K562 (cell line): ENCODE results near the gene APEX2. TPM values are rescaled to one million over a fixed set of nuclear protein-coding genes. Genes with fewer than 3 reads are reported as not detected.

Experiments
- BMI1 ChIP-seq: fragments of 150-350 bp; IDR thresholded peaks from 2 replicates; pipeline ENCODE4 v1.6.1; 2014; ENCODE audit warnings: low read length
- C11orf30 ChIP-seq: fragments of 450-650 bp; IDR thresholded peaks from 2 replicates; pipeline ENCODE4 v1.6.1; 2016; ENCODE audit warnings: low read depth, mild to moderate bottlenecking
- FOXA3 ChIP-seq, 2 experiments: fragments of 450-650 bp in 1 of 2; sonication (generic) in 1 of 2; formaldehyde crosslinking; IDR thresholded peaks in 1 of 2; conservative IDR thresholded peaks in 1 of 2; 2 replicates each; pipeline versions ENCODE4 v1.4.0 to v1.8.0; 2020 to 2022; ENCODE audit warnings: mild to moderate bottlenecking in 2 of 2, missing genetic modification reagents in 1 of 2
- HCFC1 ChIP-seq: IDR thresholded peaks from 2 replicates; pipeline ENCODE4 v1.6.1; 2012; ENCODE audit warnings: low read depth, low read length, improper control_type of control experiment
- MBD2 ChIP-seq: sonication (generic); IDR thresholded peaks from 2 replicates; pipeline ENCODE4 v1.6.1; 2016; ENCODE audit warnings: low read depth, borderline replicate concordance
- MTA3 ChIP-seq: fragments of 450-650 bp; formaldehyde crosslinking; IDR thresholded peaks from 2 replicates; pipeline ENCODE4 v1.6.1; 2017; ENCODE audit warnings: mild to moderate bottlenecking, borderline replicate concordance
- NFIX ChIP-seq: fragments of 250-450 bp; sonication (Bioruptor Pico); IDR thresholded peaks from 2 replicates; pipeline ENCODE4 v1.4.0; 2020; ENCODE audit warnings: low read depth, mild to moderate bottlenecking, moderate library complexity
- NR1H2 ChIP-seq: sonication (generic); formaldehyde crosslinking; IDR thresholded peaks from 2 replicates; pipeline ENCODE4 v1.4.0; 2020; ENCODE audit warnings: mild to moderate bottlenecking, missing genetic modification reagents
- SLC30A9 ChIP-seq: fragments of 250-450 bp; sonication (Bioruptor Pico); IDR thresholded peaks from 2 replicates; pipeline ENCODE4 v1.8.0; 2022; ENCODE audit warnings: mild to moderate bottlenecking, moderate library complexity
- SMAD3 ChIP-seq: fragments of 450-650 bp; formaldehyde crosslinking; conservative IDR thresholded peaks from 2 replicates; pipeline ENCODE4 v1.4.0; 2020; ENCODE audit warnings: mild to moderate bottlenecking
- TEAD4 ChIP-seq, 2 experiments: sonication (generic) in 1 of 2; formaldehyde crosslinking in 1 of 2; IDR thresholded peaks; 2 replicates each; pipeline versions ENCODE4 v1.6.1 to v1.8.0; 2012 to 2022; ENCODE audit warnings: borderline replicate concordance in 1 of 2, inconsistent platforms in 1 of 2, low read length in 1 of 2, mild to moderate bottlenecking in 1 of 2, missing genetic modification reagents in 1 of 2
- USF1 ChIP-seq: sonication (generic); formaldehyde crosslinking; IDR thresholded peaks from 2 replicates; pipeline ENCODE4 v1.9.0; 2022; ENCODE audit warnings: mild to moderate bottlenecking, missing genetic modification reagents
- WHSC1 ChIP-seq: IDR thresholded peaks from one replicate; pipeline ENCODE4 v1.6.1; 2012; ENCODE audit warnings: low read length, control low read depth, inconsistent platforms
- ZBTB8A ChIP-seq: fragments of 450-650 bp; IDR thresholded peaks from 2 replicates; pipeline ENCODE4 v1.6.1; 2018; ENCODE audit warnings: mild to moderate bottlenecking, moderate library complexity; ENCODE audit not compliant: partially characterized antibody
- ZFX ChIP-seq: sonication (generic); formaldehyde crosslinking; IDR thresholded peaks from 2 replicates; pipeline ENCODE4 v1.8.0; 2022; ENCODE audit warnings: mild to moderate bottlenecking, missing genetic modification reagents, moderate library complexity
- ZHX1 ChIP-seq: fragments of 150-350 bp; conservative IDR thresholded peaks from 2 replicates; pipeline ENCODE4 v1.6.1; 2014; ENCODE audit warnings: low read length
- ZNF766 ChIP-seq: fragments of 200-800 bp; sonication (Bioruptor generic); conservative IDR thresholded peaks from 2 replicates; pipeline ENCODE4 v1.6.1; 2016; ENCODE audit warnings: missing genetic modification characterization, missing compliant biosample characterization
- polyA plus RNA-seq, 8 experiments: library from polyadenylated mRNA; depleted of rRNA in 4 of 8; stranded (reverse) in 5 of 8; unstranded in 3 of 8; fragments of >200 nt; fragmentation: Nextera tagmentation in 2 of 8; fragmentation: Illumina TruSeq in 1 of 8; extraction: Ambion mirVana in 2 of 8; extraction: Trizol in 1 of 8; gene quantifications; 2 replicates each; pipeline versions ENCODE4 v1.2.1 to v1.2.3, GENCODE V29; 2011 to 2014; ENCODE audit warnings: inconsistent platforms in 1 of 8, missing spikeins in 1 of 8
- total RNA-seq, 7 experiments: library from RNA; depleted of rRNA in 6 of 7; stranded (reverse); fragments of >200 nt in 6 of 7; fragmentation: Illumina TruSeq in 2 of 7; extraction: Trizol in 2 of 7; gene quantifications; 2 replicates each; pipeline versions ENCODE4 v1.2.1 to v1.2.3, GENCODE V29; 2011 to 2021; ENCODE audit warnings: low replicate concordance in 1 of 7
- TF ChIP-seq, protein P1 (sequence below): fragments of 150-350 bp; IDR thresholded peaks from 2 replicates; pipeline ENCODE4 v1.6.1; 2014; ENCODE audit warnings: low read depth, mild to moderate bottlenecking, low read length, borderline replicate concordance
- TF ChIP-seq, protein P2 (sequence below): fragments of 450-650 bp; formaldehyde crosslinking; IDR thresholded peaks from 2 replicates; pipeline ENCODE4 v1.4.0; 2020; ENCODE audit warnings: mild to moderate bottlenecking, mixed read lengths

The APEX2 gene
- total and polyA plus RNA-seq, 9 of the 15 experiments (the other 6 are each of a cell fraction or from before 2014, with no cell fraction given): 9.4 to 34.2 (median 25.9) TPM

GRCh38 chrX:55028040-55028439 lies 27.9 kb downstream of the APEX2 start (continued):
- TF ChIP-seq, protein P1, sequence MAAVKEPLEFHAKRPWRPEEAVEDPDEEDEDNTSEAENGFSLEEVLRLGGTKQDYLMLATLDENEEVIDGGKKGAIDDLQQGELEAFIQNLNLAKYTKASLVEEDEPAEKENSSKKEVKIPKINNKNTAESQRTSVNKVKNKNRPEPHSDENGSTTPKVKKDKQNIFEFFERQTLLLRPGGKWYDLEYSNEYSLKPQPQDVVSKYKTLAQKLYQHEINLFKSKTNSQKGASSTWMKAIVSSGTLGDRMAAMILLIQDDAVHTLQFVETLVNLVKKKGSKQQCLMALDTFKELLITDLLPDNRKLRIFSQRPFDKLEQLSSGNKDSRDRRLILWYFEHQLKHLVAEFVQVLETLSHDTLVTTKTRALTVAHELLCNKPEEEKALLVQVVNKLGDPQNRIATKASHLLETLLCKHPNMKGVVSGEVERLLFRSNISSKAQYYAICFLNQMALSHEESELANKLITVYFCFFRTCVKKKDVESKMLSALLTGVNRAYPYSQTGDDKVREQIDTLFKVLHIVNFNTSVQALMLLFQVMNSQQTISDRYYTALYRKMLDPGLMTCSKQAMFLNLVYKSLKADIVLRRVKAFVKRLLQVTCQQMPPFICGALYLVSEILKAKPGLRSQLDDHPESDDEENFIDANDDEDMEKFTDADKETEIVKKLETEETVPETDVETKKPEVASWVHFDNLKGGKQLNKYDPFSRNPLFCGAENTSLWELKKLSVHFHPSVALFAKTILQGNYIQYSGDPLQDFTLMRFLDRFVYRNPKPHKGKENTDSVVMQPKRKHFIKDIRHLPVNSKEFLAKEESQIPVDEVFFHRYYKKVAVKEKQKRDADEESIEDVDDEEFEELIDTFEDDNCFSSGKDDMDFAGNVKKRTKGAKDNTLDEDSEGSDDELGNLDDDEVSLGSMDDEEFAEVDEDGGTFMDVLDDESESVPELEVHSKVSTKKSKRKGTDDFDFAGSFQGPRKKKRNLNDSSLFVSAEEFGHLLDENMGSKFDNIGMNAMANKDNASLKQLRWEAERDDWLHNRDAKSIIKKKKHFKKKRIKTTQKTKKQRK: no peak
- no peak for TF ChIP-seq WHSC1
- TF ChIP-seq USF1 (CRISPR knock-in tag): no peak
- TF ChIP-seq MTA3: 0 out of 2 replicates have a peak, but pooled peaks have one; percentile 43
- no peak for TF ChIP-seq SLC30A9 (CRISPR knock-in tag)
- TF ChIP-seq ZHX1: no peak
- TF ChIP-seq SMAD3: no peak
- TF ChIP-seq FOXA3 (CRISPR knock-in tag; conservative IDR thresholded peaks at IDR 0.05 in 1 of 2, IDR thresholded peaks at IDR 0.05 in 1 of 2): no peak
- TF ChIP-seq NFIX: no peak
- no peak for TF ChIP-seq NR1H2 (CRISPR knock-in tag)
- no peak for TF ChIP-seq ZBTB8A
- TF ChIP-seq, protein P2, sequence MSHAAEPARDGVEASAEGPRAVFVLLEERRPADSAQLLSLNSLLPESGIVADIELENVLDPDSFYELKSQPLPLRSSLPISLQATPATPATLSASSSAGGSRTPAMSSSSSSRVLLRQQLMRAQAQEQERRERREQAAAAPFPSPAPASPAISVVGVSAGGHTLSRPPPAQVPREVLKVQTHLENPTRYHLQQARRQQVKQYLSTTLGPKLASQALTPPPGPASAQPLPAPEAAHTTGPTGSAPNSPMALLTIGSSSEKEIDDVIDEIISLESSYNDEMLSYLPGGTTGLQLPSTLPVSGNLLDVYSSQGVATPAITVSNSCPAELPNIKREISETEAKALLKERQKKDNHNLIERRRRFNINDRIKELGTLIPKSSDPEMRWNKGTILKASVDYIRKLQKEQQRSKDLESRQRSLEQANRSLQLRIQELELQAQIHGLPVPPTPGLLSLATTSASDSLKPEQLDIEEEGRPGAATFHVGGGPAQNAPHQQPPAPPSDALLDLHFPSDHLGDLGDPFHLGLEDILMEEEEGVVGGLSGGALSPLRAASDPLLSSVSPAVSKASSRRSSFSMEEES (CRISPR knock-in tag): no peak
- peak; percentile 70 for TF ChIP-seq ZNF766
- TF ChIP-seq ZFX (CRISPR knock-in tag): no peak
- TF ChIP-seq MBD2: peak; percentile 54; the same call in 1 of the 2 replicates
- TF ChIP-seq HCFC1: no peak
- no peak for TF ChIP-seq C11orf30
- TF ChIP-seq TEAD4 (IDR thresholded peaks at IDR 0.05; ENCODE audit: low read length): peak; percentile 99
- no peak for TF ChIP-seq TEAD4 (CRISPR knock-in tag; IDR thresholded peaks at IDR 0.05; ENCODE audit: borderline replicate concordance)
- no peak for TF ChIP-seq BMI1
